ENCODE measurements around the gene FGF9.
A peak's percentile ranks its signal among the peaks of the same experiment; 100 is the strongest.

The FGF9 gene

GRCh38 chr13:21670883-21671619 is at the start of gene FGF9:
FGF9 (plus strand) TSS chr13:21671073; CDS start chr13:21671913, 840 bp downstream.
- peak; percentile 66 for DNase-seq

- peak; percentile 65 for DNase-seq
These were observed 45.5 kb upstream of the FGF9 start for GRCh38 chr13:21625366-21625765.

GRCh38 chr13:21632196-21632595 is 38.7 kb upstream of the FGF9 start:
- DNase-seq: no peak

GRCh38 chr13:21636656-21637055 is 34.2 kb upstream of the FGF9 start:
- no peak for DNase-seq

- DNase-seq: no peak
These were observed 33.6 kb upstream of the FGF9 start for GRCh38 chr13:21637296-21637695.

GRCh38 chr13:21638319-21639282 is 32.3 kb upstream of the FGF9 start:
- DNase-seq: no peak

GRCh38 chr13:21639561-21639960 is 31.3 kb upstream of the FGF9 start:
- DNase-seq: no peak

- no peak for DNase-seq
These were observed 29.2 kb upstream of the FGF9 start for GRCh38 chr13:21641629-21642028.

- no peak for DNase-seq
These were observed 13.3 kb upstream of the FGF9 start for GRCh38 chr13:21657538-21657937.

GRCh38 chr13:21659087-21659486 is 11.8 kb upstream of the FGF9 start:
- DNase-seq: no peak

- DNase-seq: peak; percentile 17
These were observed 9.6 kb upstream of the FGF9 start for GRCh38 chr13:21661097-21661909.

- no peak for DNase-seq
These were observed 7.7 kb upstream of the FGF9 start for GRCh38 chr13:21663197-21663596.

- DNase-seq: peak; percentile 58
These were observed 2.1 kb upstream of the FGF9 start for GRCh38 chr13:21668732-21669275.

- DNase-seq: no peak
These were observed 629 bp upstream of the FGF9 start for GRCh38 chr13:21670006-21670882.

GRCh38 chr13:21671620-21672286 is 880 bp downstream of the FGF9 start:
- DNase-seq: no peak

- DNase-seq: no peak
These were observed 1.4 kb downstream of the FGF9 start for GRCh38 chr13:21672287-21672680.

GRCh38 chr13:21672796-21673538 is 2.1 kb downstream of the FGF9 start:
- no peak for DNase-seq

- no peak for DNase-seq
These were observed 2.6 kb downstream of the FGF9 start for GRCh38 chr13:21673539-21673788.

GRCh38 chr13:21673789-21674489 is 3.1 kb downstream of the FGF9 start:
- DNase-seq: no peak

- no peak for DNase-seq
These were observed 3.7 kb downstream of the FGF9 start for GRCh38 chr13:21674490-21675009.
